Epithelial cell of prostate (primary cell): ENCODE results near the gene NFIC.
A peak's percentile ranks its signal among the peaks of the same experiment; 100 is the strongest.

Experiments
- DNase-seq: peaks from one replicate; pipeline ENCODE4 v3.0.0-alpha.2; 2011; ENCODE audit warnings: low read depth, low spot score
- H3K27ac ChIP-seq: fragments of 450-650 bp; 2 replicates; pipeline ENCODE4 v1.5.1; 2017; ENCODE audit warnings: mild to moderate bottlenecking

NFIC gene

GRCh38 chr19:3357992-3358688 lies 8.2 kb upstream of the NFIC start:
- H3K27ac ChIP-seq, result no peak overlapping the region
- DNase-seq, result no peak

- no peak for DNase-seq
- H3K27ac ChIP-seq, result no peak overlapping the region
Measured at GRCh38 chr19:3358689-3359014, 7.7 kb upstream of the NFIC start.

GRCh38 chr19:3359015-3359918 lies 7.1 kb upstream of the NFIC start:
- no peak overlapping the region for H3K27ac ChIP-seq

GRCh38 chr19:3359919-3360420 lies 6.4 kb upstream of the NFIC start:
- no peak overlapping the region for H3K27ac ChIP-seq
- no peak for DNase-seq

More at GRCh38 chr19:3359015-3359918, 7.1 kb upstream of the NFIC start:
- DNase-seq, result no peak

- no peak overlapping the region for H3K27ac ChIP-seq
- DNase-seq, result no peak
Measured at GRCh38 chr19:3360421-3361383, 5.7 kb upstream of the NFIC start.

- no peak for DNase-seq
- H3K27ac ChIP-seq, result no peak overlapping the region
Measured at GRCh38 chr19:3361384-3362216, 4.8 kb upstream of the NFIC start.

- DNase-seq, result no peak
- H3K27ac ChIP-seq, result no peak overlapping the region
Measured at GRCh38 chr19:3362217-3362906, 4.0 kb upstream of the NFIC start.

- DNase-seq, result no peak
- no peak overlapping the region for H3K27ac ChIP-seq
Measured at GRCh38 chr19:3363841-3364500, 2.4 kb upstream of the NFIC start.

GRCh38 chr19:3364501-3364858 lies 1.9 kb upstream of the NFIC start:
- no peak for DNase-seq
- H3K27ac ChIP-seq, result no peak overlapping the region

- DNase-seq, result no peak
Measured at GRCh38 chr19:3365093-3365835, 1.1 kb upstream of the NFIC start.

GRCh38 chr19:3366753-3367627 lies 607 bp downstream of the NFIC start:
- no peak for DNase-seq
- H3K27ac ChIP-seq, result peak overlapping the region; percentile 66

More at GRCh38 chr19:3365093-3365835, 1.1 kb upstream of the NFIC start:
- H3K27ac ChIP-seq, result no peak overlapping the region

GRCh38 chr19:3367628-3368440 lies 1.5 kb downstream of the NFIC start:
- DNase-seq, result no peak
- peak overlapping the region; percentile 66 for H3K27ac ChIP-seq

GRCh38 chr19:3368441-3368795 lies 2.0 kb downstream of the NFIC start:
- DNase-seq, result no peak
- peak overlapping the region; percentile 66 for H3K27ac ChIP-seq

GRCh38 chr19:3368848-3369336 lies 2.5 kb downstream of the NFIC start:
- peak overlapping the region; percentile 17 for H3K27ac ChIP-seq
- DNase-seq, result no peak

GRCh38 chr19:3369337-3370213 lies 3.2 kb downstream of the NFIC start:
- no peak for DNase-seq
- H3K27ac ChIP-seq, result peak overlapping the region; percentile 17
